Neuronal stem cell (in vitro differentiated cells): Measurements from ENCODE around the gene NASP.

Source experiments
- DNase-seq: peaks from one replicate; pipeline ENCODE4 v3.0.0-alpha.2; 2013; ENCODE audit warnings: low spot score
- H2AFZ ChIP-seq: one replicate; pipeline ENCODE4 v1.6.1; 2013; ENCODE audit warnings: mild to moderate bottlenecking, low read length, inconsistent platforms
- H2AK5ac ChIP-seq: 2 replicates; pipeline ENCODE4 v1.6.1; 2013; ENCODE audit warnings: low read depth, mild to moderate bottlenecking, inconsistent platforms, low read length, moderate library complexity, mixed read lengths
- H2BK120ac ChIP-seq: 2 replicates; pipeline ENCODE4 v1.6.1; 2013; ENCODE audit warnings: low read depth, mild to moderate bottlenecking, inconsistent platforms, low read length, moderate library complexity, mixed read lengths
- H2BK12ac ChIP-seq: one replicate; pipeline ENCODE4 v1.6.1; 2013; ENCODE audit warnings: low read length, inconsistent platforms
- H2BK15ac ChIP-seq: 2 replicates; pipeline ENCODE4 v1.6.1; 2013; ENCODE audit warnings: mild to moderate bottlenecking, low read length, inconsistent platforms, mixed read lengths
- H2BK5ac ChIP-seq: one replicate; pipeline ENCODE4 v1.6.1; 2013; ENCODE audit warnings: inconsistent platforms, mild to moderate bottlenecking, low read length, moderate library complexity
- H3K14ac ChIP-seq: one replicate; pipeline ENCODE4 v1.6.1; 2013; ENCODE audit warnings: low read length, inconsistent platforms
- H3K18ac ChIP-seq: 2 replicates; pipeline ENCODE4 v1.6.1; 2013; ENCODE audit warnings: low read length, inconsistent platforms
- H3K23ac ChIP-seq: 2 replicates; pipeline ENCODE4 v1.6.1; 2013; ENCODE audit warnings: low read depth, mild to moderate bottlenecking, mixed read lengths, low read length, inconsistent platforms; ENCODE audit not compliant: poor library complexity
- H3K27ac ChIP-seq: replicated peaks from 3 replicates; pipeline ENCODE4 v1.5.1; 2013; ENCODE audit warnings: low read length, inconsistent platforms
- H3K27me3 ChIP-seq, 3 experiments: 2 replicates each; pipeline ENCODE4 v1.6.1; 2013; ENCODE audit warnings: low read length in 3 of 3, mild to moderate bottlenecking in 2 of 3, inconsistent platforms in 1 of 3, low read depth in 1 of 3, mixed read lengths in 1 of 3, moderate library complexity in 1 of 3; ENCODE audit not compliant: control insufficient read depth in 3 of 3, insufficient read depth in 3 of 3
- H3K36me3 ChIP-seq, 2 donors: replicated peaks in 1 of 2; 2 replicates each; pipeline ENCODE4 v1.6.1; 2013; ENCODE audit warnings: low read length in 2 of 2; ENCODE audit not compliant: control insufficient read depth in 2 of 2, insufficient read depth in 2 of 2
- H3K4ac ChIP-seq: 2 replicates; pipeline ENCODE4 v1.6.1; 2013; ENCODE audit warnings: inconsistent platforms, mild to moderate bottlenecking, low read length, moderate library complexity
- H3K4me1 ChIP-seq, 2 donors: 1 replicate in 1 of 2; 2 replicates in 1 of 2; pipeline ENCODE4 v1.6.1; 2013; ENCODE audit warnings: low read length in 2 of 2, low read depth in 1 of 2; ENCODE audit not compliant: control insufficient read depth in 2 of 2, insufficient read depth in 1 of 2
- H3K4me2 ChIP-seq: one replicate; pipeline ENCODE4 v1.6.1; 2013; ENCODE audit warnings: mild to moderate bottlenecking, low read length, inconsistent platforms; ENCODE audit not compliant: insufficient read depth, poor library complexity, severe bottlenecking
- H3K4me3 ChIP-seq, 2 donors: 2 replicates each; pipeline ENCODE4 v1.5.1; 2013; ENCODE audit warnings: low read length in 2 of 2, mild to moderate bottlenecking in 2 of 2, inconsistent platforms in 1 of 2, moderate library complexity in 1 of 2
- H3K79me1 ChIP-seq: one replicate; pipeline ENCODE4 v1.6.1; 2013; ENCODE audit warnings: low read depth, mild to moderate bottlenecking, inconsistent platforms, low read length, moderate library complexity
- H3K9ac ChIP-seq: one replicate; pipeline ENCODE4 v1.6.1; 2013; ENCODE audit warnings: mild to moderate bottlenecking, low read depth, low read length, inconsistent platforms; ENCODE audit not compliant: poor library complexity
- H3K9me3 ChIP-seq, 2 donors: replicated peaks in 1 of 2; 2 replicates each; pipeline versions ENCODE3 to v1.6.1; 2013; ENCODE audit warnings: low read length in 2 of 2, mild to moderate bottlenecking in 2 of 2, inconsistent platforms in 1 of 2, low read depth in 1 of 2, mixed read lengths in 1 of 2, moderate library complexity in 1 of 2; ENCODE audit not compliant: control insufficient read depth in 2 of 2, insufficient read depth in 1 of 2
- H4K8ac ChIP-seq: one replicate; pipeline ENCODE4 v1.6.1; 2013; ENCODE audit warnings: low read depth, mild to moderate bottlenecking, inconsistent platforms, low read length, moderate library complexity
- H4K91ac ChIP-seq: one replicate; pipeline ENCODE4 v1.6.1; 2013; ENCODE audit warnings: low read length, low read depth, mild to moderate bottlenecking, inconsistent platforms; ENCODE audit not compliant: poor library complexity
- WGBS, 2 donors: extraction: QIAGEN DNeasy Blood & Tissue Kit; methylation state at CpG; one replicate each; pipeline ENCODE4 v1.1.7; 2013; ENCODE audit warnings: missing lambda C conversion rate in 2 of 2, mixed read lengths in 1 of 2; ENCODE audit not compliant: insufficient read length in 2 of 2, insufficient replicate concordance in 1 of 2; ENCODE audit errors: extremely low coverage in 2 of 2; 5-methylcytosine and 5-hydroxymethylcytosine counted together

Gene NASP

DNA sequence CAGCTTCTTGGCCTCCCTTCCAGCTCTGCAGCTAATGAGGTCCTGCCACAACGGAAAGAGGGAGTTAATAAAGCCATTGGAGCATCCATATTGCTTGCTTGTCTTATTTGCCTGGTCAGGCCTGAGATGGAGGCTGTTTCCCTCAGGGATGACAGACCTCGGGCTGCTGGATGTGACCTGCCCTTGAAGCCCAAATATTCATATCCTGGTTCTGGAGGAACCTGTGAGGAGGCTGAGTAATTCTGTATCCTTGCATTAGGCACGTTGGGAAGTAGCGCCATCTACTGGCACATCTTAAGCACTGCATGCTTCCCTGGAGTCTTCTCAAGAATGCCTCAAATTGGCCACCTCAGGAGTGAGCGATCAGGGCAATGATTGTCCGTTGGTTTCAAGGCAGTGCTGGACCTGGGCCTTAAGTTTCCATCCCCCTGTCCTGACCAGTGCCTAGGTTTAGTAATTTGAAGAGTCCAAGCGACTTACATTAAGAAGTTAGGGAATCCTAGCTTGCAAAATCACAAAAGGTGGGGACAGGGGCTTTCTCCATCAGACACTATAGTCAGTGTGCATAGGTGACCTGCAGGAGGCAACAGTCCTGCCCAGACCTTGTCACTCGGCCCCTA lies 13.8 kb upstream of the NASP start:
- Histone ChIP-seq H3K36me3 (peaks cover 40 to 60% of the 10 kb centered on the region in 2 donors), H2BK12ac (no peak overlapping the region), H3K18ac (no peak overlapping the region), H3K9ac (no peak overlapping the region), H2BK5ac (no peak overlapping the region), H3K27ac (no peak overlapping the region), H3K14ac (no peak overlapping the region), H3K4me2 (no peak overlapping the region), H2AFZ (no peak overlapping the region), H3K23ac (no peak overlapping the region), H3K9me3 (no peaks in the 10 kb centered on the region), H2AK5ac (no peak overlapping the region), H4K91ac (no peak overlapping the region), H3K27me3 (no peaks in the 10 kb centered on the region), H3K4me3 (no peak overlapping the region), H3K79me1 (no peaks in the 10 kb centered on the region), H4K8ac (no peak overlapping the region), H2BK15ac (no peak overlapping the region), H2BK120ac (no peak overlapping the region), H3K4me1 (peaks cover 0 to 2% of the 10 kb centered on the region in 2 donors), H3K4ac (no peak overlapping the region)
- peak; percentile 75 for DNase-seq
- no CpG with 5 or more reads among the region's 8 CpGs for WGBS, 2 donors

DNA sequence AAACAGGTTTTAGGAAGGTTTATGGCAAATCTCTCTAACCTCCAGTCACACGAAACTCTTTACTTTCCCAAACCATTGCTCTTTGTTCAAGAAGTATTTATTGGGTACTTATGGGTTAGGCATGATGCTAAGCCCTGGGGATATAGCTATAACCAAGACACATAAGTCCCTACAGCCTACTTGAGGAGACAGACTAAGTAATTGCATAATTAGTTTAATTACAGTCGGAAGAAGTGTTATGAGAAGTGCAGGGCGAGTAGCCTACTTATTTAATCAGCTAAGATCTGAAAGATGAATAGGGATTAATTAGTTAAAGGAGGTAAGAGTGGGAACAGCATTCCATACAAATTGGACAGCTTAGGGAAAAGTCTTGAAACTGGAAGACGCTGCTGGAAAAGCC lies 13.2 kb upstream of the NASP start:
- no peak overlapping the region for H2BK15ac ChIP-seq
- no peak overlapping the region for H4K91ac ChIP-seq
- no peak for DNase-seq
- no peak overlapping the region for H3K18ac ChIP-seq
- no peaks in the 10 kb centered on the region for H3K27me3 ChIP-seq
- no CpG with 5 or more reads among the region's 4 CpGs for WGBS, 2 donors
- H3K4me3 ChIP-seq = no peak overlapping the region
- H3K9ac ChIP-seq = no peak overlapping the region
- H2AK5ac ChIP-seq = no peak overlapping the region
- peaks cover 0 to 2% of the 10 kb centered on the region in 2 donors for H3K4me1 ChIP-seq
- no peak overlapping the region for H3K4me2 ChIP-seq
- H2BK5ac ChIP-seq = no peak overlapping the region
- H3K79me1 ChIP-seq = no peaks in the 10 kb centered on the region
- H3K4ac ChIP-seq = no peak overlapping the region
- no peak overlapping the region for H2BK12ac ChIP-seq
- no peak overlapping the region for H2AFZ ChIP-seq
- no peak overlapping the region for H2BK120ac ChIP-seq
- no peak overlapping the region for H3K14ac ChIP-seq
- no peaks in the 10 kb centered on the region for H3K9me3 ChIP-seq
- H3K36me3 ChIP-seq = peaks cover 40 to 57% of the 10 kb centered on the region in 2 donors
- no peak overlapping the region for H3K27ac ChIP-seq
- H3K23ac ChIP-seq = no peak overlapping the region
- no peak overlapping the region for H4K8ac ChIP-seq

DNA sequence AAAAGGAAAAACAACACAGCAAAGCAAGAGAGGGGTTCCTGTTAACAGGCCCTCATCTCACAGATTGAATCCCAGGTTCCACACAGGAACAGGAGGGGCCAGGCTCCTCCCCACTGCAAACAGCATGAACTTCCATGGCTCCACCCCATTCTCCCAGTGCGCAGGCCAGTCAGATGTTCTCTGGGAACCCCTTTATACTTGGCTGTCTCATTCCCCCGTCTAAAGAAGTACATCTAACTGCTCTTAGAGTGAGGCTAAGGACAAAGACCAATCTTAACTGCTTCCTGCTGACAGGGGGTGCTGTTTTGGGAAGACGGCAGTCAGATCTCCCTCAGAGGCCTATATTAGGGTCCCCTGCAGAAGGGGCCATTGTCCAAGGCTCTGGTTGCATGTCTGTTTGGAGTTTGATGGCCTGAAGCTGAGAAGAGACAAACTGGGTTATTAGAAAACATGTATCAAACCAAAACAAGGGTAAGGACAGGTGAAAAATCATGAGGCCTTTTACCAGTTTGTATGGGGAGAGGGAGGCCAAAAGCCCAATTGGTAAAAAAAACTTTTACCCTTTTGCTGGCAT lies 10.5 kb upstream of the NASP start:
- no peak overlapping the region for H2BK5ac ChIP-seq
- peak overlapping the region; percentile 45 for H3K27ac ChIP-seq
- no peak overlapping the region for H3K4ac ChIP-seq
- H2BK12ac ChIP-seq = no peak overlapping the region
- H2AK5ac ChIP-seq = no peak overlapping the region
- peaks cover 0 to 2% of the 10 kb centered on the region in 2 donors for H3K4me1 ChIP-seq
- H3K4me3 ChIP-seq = no peak overlapping the region
- H3K9me3 ChIP-seq = no peaks in the 10 kb centered on the region
- no peak overlapping the region for H4K8ac ChIP-seq
- H3K27me3 ChIP-seq = no peaks in the 10 kb centered on the region
- no peak overlapping the region for H3K14ac ChIP-seq
- no peaks in the 10 kb centered on the region for H3K79me1 ChIP-seq
- no peak overlapping the region for H3K4me2 ChIP-seq
- no peak overlapping the region for H2AFZ ChIP-seq
- no CpG with 5 or more reads among the region's 3 CpGs for WGBS, 2 donors
- no peak overlapping the region for H2BK120ac ChIP-seq
- no peak overlapping the region for H3K18ac ChIP-seq
- peaks cover 19 to 33% of the 10 kb centered on the region in 2 donors for H3K36me3 ChIP-seq
- no peak overlapping the region for H2BK15ac ChIP-seq
- H3K23ac ChIP-seq = no peak overlapping the region
- no peak overlapping the region for H4K91ac ChIP-seq
- no peak for DNase-seq
- no peak overlapping the region for H3K9ac ChIP-seq

DNA sequence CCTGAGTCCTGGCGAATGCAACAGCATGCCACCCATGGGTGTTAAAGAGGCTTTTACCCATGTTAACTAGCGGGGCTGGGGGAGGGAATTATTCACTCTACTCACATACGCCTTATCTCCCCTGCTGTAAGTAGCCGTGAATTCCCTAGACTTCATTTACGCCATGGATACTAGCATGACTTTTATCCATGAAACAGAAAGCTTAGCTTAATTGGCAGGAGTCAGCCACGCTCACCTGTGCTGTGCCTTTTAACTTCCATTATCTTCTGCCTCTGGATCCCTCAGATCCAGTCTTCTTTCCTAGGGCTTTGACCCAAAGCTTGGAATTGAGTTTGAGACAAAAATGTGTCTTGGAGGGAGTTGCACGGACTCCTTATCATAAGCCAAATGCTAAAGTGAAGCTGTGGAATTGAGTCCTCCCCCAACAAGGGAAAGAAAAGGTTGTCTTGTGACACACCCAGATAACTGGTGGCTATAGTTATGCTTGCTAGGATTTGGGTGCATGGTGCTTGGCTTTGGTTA lies 9.7 kb upstream of the NASP start:
- Histone ChIP-seq H3K36me3 (peaks cover 11 to 24% of the 10 kb centered on the region in 2 donors), H3K14ac (no peak overlapping the region), H4K8ac (no peak overlapping the region), H4K91ac (no peak overlapping the region), H2BK15ac (no peak overlapping the region), H2BK5ac (no peak overlapping the region), H3K4me2 (no peak overlapping the region), H2AFZ (no peak overlapping the region), H3K9me3 (no peaks in the 10 kb centered on the region), H3K4me1 (peaks cover 0 to 2% of the 10 kb centered on the region in 2 donors), H3K79me1 (no peaks in the 10 kb centered on the region), H2BK120ac (no peak overlapping the region), H3K27me3 (no peaks in the 10 kb centered on the region), H3K4ac (no peak overlapping the region), H3K9ac (no peak overlapping the region), H3K23ac (no peak overlapping the region), H3K27ac (no peak overlapping the region), H3K4me3 (no peak overlapping the region), H3K18ac (no peak overlapping the region), H2BK12ac (no peak overlapping the region), H2AK5ac (no peak overlapping the region)
- no CpG with 5 or more reads among the region's 7 CpGs for WGBS, 2 donors
- no peak for DNase-seq
